Calu3 (cell line): ENCODE measurements around the gene BCO1. TPM values are rescaled to one million over a fixed set of nuclear protein-coding genes. Genes with fewer than 3 reads are reported as not detected.

ENCODE experiments used
- BruUV-seq: library from RNA; stranded (reverse); fragments of 400-500 nt; replicated peaks from 2 replicates; lab custom pipeline; 2021; lab: Mats Ljungman, UMichigan
- CTCF ChIA-PET: fragments of 300-600 bp; sonication (Branson Sonifier 250); formaldehyde crosslinking; loops from one replicate; lab custom pipeline; 2022; ENCODE audit warnings: antibody characterized with exemption; lab: Charles Lee
- DNase-seq: peaks from one replicate; pipeline ENCODE4 v3.0.0; 2022
- H3K27ac Mint-ChIP-seq: one replicate; pipeline ENCODE4 v1.8.0; 2022; ENCODE audit warnings: mixed read lengths; ENCODE audit not compliant: unreplicated experiment
- H3K27me3 Mint-ChIP-seq: one replicate; pipeline ENCODE4 v1.8.0; 2022; ENCODE audit warnings: mixed read lengths; ENCODE audit not compliant: unreplicated experiment
- H3K36me3 Mint-ChIP-seq: one replicate; pipeline ENCODE4 v1.8.0; 2022; ENCODE audit warnings: mild to moderate bottlenecking, moderate library complexity, mixed read lengths; ENCODE audit not compliant: insufficient read depth, unreplicated experiment
- H3K4me1 Mint-ChIP-seq: one replicate; pipeline ENCODE4 v1.8.0; 2022; ENCODE audit warnings: mild to moderate bottlenecking, low read depth, mixed read lengths; ENCODE audit not compliant: unreplicated experiment
- H3K4me3 Mint-ChIP-seq: one replicate; pipeline ENCODE4 v1.8.0; 2022; ENCODE audit warnings: mild to moderate bottlenecking, low read depth, moderate library complexity, mixed read lengths; ENCODE audit not compliant: unreplicated experiment
- H3K9me3 Mint-ChIP-seq: one replicate; pipeline ENCODE4 v1.8.0; 2022; ENCODE audit warnings: low read depth, mixed read lengths; ENCODE audit not compliant: unreplicated experiment
- intact Hi-C: fragments of 100-400 bp; cut with micrococcal nuclease; formaldehyde crosslinking; loops from one replicate; pipeline ENCODE4 v1.10.0; 2022; ENCODE audit not compliant: unreplicated experiment
- total RNA-seq: library from RNA; stranded (reverse); gene quantifications from 2 replicates; pipeline ENCODE4 v1.2.3, GENCODE V29; 2022
- TF ChIP-seq, protein P1 (sequence below): fragments of 200-600 bp; IDR thresholded peaks from one replicate; pipeline ENCODE4 v1.8.0; 2022; ENCODE audit warnings: antibody characterized with exemption; ENCODE audit not compliant: unreplicated experiment

The BCO1 gene
- total RNA-seq, 1 experiment from 2014 or later: 6.6 TPM

DNA sequence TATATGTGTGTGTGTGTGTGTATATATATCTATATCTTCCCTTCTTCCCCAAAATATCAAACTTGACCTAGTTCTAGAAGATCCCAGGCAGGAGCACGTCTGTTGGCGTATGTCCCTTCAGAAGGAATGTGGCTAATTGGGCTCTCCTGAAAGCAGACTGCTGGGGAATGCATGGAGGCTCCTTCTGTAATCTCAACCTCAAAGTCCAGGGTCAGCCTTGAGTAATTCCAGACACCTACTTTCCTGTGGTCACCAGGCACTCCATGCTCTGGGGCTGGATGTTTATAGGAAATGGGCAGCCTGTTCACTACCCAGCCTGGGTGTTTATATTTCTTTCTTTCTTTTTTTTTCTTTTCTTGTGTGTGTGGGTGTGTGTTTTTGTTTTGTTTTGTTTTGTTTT is 13.4 kb downstream of the BCO1 start:
- CTCF ChIA-PET: interaction anchor here (0.6 kb wide), 1 partner anchor 187 kb away, joined by 4 read pairs; no protein-coding TSS in a partner anchor
- Mint-ChIP-seq H3K4me3 (no peak overlapping the region), H3K4me1 (no peaks in the 10 kb centered on the region), H3K36me3 (no peaks in the 10 kb centered on the region), H3K27ac (no peak overlapping the region), H3K9me3 (no peaks in the 10 kb centered on the region), H3K27me3 (no peaks in the 10 kb centered on the region)
- no TSS peak for BruUV-seq
- TF ChIP-seq, protein P1, sequence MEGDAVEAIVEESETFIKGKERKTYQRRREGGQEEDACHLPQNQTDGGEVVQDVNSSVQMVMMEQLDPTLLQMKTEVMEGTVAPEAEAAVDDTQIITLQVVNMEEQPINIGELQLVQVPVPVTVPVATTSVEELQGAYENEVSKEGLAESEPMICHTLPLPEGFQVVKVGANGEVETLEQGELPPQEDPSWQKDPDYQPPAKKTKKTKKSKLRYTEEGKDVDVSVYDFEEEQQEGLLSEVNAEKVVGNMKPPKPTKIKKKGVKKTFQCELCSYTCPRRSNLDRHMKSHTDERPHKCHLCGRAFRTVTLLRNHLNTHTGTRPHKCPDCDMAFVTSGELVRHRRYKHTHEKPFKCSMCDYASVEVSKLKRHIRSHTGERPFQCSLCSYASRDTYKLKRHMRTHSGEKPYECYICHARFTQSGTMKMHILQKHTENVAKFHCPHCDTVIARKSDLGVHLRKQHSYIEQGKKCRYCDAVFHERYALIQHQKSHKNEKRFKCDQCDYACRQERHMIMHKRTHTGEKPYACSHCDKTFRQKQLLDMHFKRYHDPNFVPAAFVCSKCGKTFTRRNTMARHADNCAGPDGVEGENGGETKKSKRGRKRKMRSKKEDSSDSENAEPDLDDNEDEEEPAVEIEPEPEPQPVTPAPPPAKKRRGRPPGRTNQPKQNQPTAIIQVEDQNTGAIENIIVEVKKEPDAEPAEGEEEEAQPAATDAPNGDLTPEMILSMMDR: no peak
- no peak for DNase-seq
- intact Hi-C loops: no loop called here

DNA sequence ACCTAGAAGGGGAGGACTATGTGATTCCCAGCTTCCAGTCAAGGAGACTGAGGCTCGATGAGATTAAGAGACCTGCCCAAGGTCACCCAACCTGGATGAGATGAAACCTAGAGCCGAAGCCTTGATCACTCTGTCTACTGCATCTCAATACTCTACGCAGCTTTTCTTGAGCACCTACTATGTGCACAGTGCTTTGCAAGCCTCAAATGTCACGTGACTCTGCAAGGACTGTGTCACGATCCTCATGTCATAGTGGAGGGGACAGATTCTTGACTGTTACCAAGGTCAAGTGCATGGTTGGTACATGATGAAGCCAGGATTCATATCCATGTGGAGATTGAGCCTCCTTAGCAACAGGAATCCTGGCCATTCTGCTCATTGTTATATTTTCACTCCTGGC is 14.7 kb downstream of the BCO1 start:
- Mint-ChIP-seq H3K27me3 (no peaks in the 10 kb centered on the region), H3K27ac (no peak overlapping the region), H3K4me3 (no peak overlapping the region), H3K36me3 (no peaks in the 10 kb centered on the region), H3K9me3 (no peaks in the 10 kb centered on the region), H3K4me1 (no peaks in the 10 kb centered on the region)
- TF ChIP-seq, protein P1: no peak
- intact Hi-C loops: no loop called here
- no TSS peak for BruUV-seq
- no peak for DNase-seq
- CTCF ChIA-PET: no interaction called here

DNA sequence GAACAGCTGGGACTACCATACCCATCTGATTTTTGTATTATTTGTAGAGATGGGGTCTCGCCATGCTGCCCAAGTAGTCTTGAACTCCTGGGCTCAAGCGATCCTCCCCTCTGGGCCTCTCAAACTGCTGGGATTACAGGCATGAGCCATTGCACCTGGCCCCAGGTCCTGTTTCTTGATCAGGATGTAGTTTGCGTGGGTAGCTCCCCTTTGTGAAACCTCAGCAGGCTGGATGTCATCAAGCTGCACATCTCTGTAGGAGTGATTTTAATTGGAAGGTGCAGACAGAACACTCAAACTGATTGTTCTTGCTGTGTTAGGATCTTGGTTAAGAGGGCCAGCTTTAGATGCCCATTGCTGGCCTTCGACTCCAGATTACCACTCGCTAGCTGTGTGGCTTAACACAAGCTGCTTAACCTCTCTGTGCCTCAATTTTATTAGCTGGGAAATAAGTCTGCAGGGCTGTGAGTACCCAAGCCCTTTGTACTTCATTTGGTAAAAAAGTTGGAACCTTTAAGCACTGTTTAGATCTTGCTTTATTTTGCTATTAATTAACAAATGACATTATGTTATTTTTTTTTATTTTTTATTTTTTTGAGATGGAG is 16.5 kb downstream of the BCO1 start:
- TF ChIP-seq, protein P1: no peak
- no peaks in the 10 kb centered on the region for H3K4me1 Mint-ChIP-seq
- intact Hi-C loops: no loop called here
- no peak overlapping the region for H3K27ac Mint-ChIP-seq
- H3K36me3 Mint-ChIP-seq: no peaks in the 10 kb centered on the region
- H3K27me3 Mint-ChIP-seq: no peaks in the 10 kb centered on the region
- no peaks in the 10 kb centered on the region for H3K9me3 Mint-ChIP-seq
- CTCF ChIA-PET: interaction anchor here (1.9 kb wide), 1 partner anchor 9 kb away, joined by 4 read pairs; no protein-coding TSS in a partner anchor
- DNase-seq: no peak
- no TSS peak for BruUV-seq
- no peak overlapping the region for H3K4me3 Mint-ChIP-seq

DNA sequence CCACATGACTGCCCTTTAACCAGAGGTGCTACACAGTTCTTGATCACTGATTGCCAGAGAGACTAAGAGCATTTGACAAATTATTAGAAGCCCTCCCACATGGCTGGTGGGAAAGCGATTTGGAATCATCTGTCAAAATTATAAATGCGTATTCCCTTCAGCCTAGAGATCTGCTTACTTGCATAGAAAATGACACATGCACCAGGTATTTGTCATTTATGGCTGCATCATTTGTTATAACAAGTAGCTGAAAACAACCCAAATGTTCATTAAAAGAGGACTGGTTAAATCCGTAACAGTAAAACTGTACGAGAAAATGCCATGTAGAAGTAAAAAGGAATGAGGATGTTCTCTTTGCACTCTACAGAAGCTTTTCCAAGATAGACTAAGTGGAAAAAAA is 21.4 kb downstream of the BCO1 start:
- Mint-ChIP-seq H3K27me3 (no peaks in the 10 kb centered on the region), H3K4me3 (no peak overlapping the region), H3K27ac (no peak overlapping the region), H3K36me3 (no peaks in the 10 kb centered on the region), H3K4me1 (no peaks in the 10 kb centered on the region), H3K9me3 (no peaks in the 10 kb centered on the region)
- TF ChIP-seq, protein P1: no peak
- BruUV-seq: no TSS peak
- CTCF ChIA-PET: interaction anchor here (1.9 kb wide), 1 partner anchor 22 kb away, joined by 6 read pairs; the partner anchor contains the start of gene BCO1
- DNase-seq: no peak
- intact Hi-C loops: loop anchor here (5.0 to 10.0 kb wide), 2 partner anchors 57 to 105 kb away; no protein-coding TSS in a partner anchor
